Stimulated activated memory B cell treated with anti-CD40 and anti-IgM and Interleukin-4, amounts not matched to agents 10 μg/mL and 1 μg/mL and 100 μg/mL, for 72 hours (primary cell): Measurements from ENCODE around the gene MYH16.
"Not testable (repeated sequence)": the region's sequence is repeated elsewhere in the genome, so short reads cannot be mapped to it uniquely, and the experiment has no call there.

Experiments used
- ATAC-seq: fragments of 150-1000 bp; cut with Tn5 transposase; 2 replicates; pipeline ENCODE4 v1.10.0; 2021
- H3K27ac Mint-ChIP-seq: one replicate; pipeline ENCODE4 v1.8.0; 2022; ENCODE audit warnings: mild to moderate bottlenecking, mixed read lengths
- H3K27me3 Mint-ChIP-seq: one replicate; pipeline ENCODE4 v1.8.0; 2022; ENCODE audit warnings: mixed read lengths
- H3K36me3 Mint-ChIP-seq: one replicate; pipeline ENCODE4 v1.8.0; 2022; ENCODE audit warnings: mixed read lengths
- H3K4me1 Mint-ChIP-seq: one replicate; pipeline ENCODE4 v1.8.0; 2022; ENCODE audit warnings: mixed read lengths
- H3K4me3 Mint-ChIP-seq: one replicate; pipeline ENCODE4 v1.8.0; 2022; ENCODE audit warnings: mild to moderate bottlenecking, moderate library complexity, mixed read lengths
- H3K9me3 Mint-ChIP-seq: one replicate; pipeline ENCODE4 v1.8.0; 2022; ENCODE audit warnings: mixed read lengths

MYH16 gene

DNA sequence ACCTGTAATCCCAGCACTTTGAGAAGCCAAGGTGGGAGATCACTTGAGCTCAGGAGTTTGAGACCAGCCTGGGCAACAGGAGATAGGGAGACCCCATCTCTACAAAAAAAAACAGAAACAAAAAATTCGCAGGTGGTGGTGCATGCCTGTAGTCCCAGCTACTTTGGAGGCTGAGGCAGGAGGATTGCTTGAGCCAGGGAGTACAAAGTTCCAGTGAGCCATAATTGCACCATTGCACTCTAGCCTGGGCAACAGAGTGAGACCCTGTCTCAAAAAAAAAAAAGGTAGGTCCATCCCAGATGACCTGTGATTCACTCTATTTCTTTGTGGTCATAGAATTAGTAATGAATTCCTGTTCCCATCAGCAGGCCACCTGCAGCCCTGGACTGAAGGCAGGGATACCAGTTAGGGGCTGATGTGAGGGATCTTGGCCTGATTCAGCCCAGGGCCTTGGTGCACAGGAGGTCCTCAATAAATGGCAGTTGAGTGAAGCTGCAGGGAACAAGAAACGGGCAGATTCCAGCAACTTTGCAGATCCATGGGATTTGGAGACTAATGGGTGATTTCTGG is at the start of gene MYH16:
TSS of gene MYH16 (plus strand) at position 364 of the 570 bp plus-strand sequence.
- no peak within 1 kb of the TSS for H3K27ac Mint-ChIP-seq

DNA sequence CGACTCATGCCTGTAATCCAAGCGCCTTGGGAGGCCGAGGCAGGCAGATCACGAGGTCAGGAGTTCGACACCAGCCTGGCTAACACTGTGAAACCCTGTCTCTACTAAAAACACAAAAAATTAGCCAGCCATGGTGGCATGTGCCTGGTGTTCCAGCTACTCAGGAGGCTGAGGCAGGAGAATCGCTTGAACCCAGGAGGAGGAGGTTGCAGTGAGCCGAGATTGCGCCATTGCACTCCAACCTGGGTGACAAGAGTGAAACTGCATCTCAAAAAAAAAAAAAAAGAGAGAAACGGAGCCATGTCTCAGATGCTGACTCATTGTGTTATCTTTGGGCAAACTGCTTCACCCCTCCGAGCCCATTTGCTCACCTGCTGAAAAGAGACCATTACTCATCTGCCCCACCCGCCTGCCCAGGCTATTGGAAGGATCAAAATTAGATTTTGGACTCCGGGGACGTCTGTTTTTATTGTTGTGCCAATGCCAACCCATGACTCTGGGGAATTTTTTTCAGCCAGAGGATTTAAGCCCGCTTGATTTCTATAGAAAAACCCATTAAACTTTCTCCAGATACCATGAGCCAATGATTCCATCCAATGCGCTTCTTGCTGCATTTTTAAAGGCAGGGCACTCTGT is 48.3 kb upstream of the MYH16 start:
- not testable (repeated sequence) for ATAC-seq, H3K4me3 Mint-ChIP-seq, H3K36me3 Mint-ChIP-seq, H3K27ac Mint-ChIP-seq, H3K9me3 Mint-ChIP-seq
- Mint-ChIP-seq H3K27me3 (peaks cover 35% of the 10 kb centered on the region), H3K4me1 (peaks cover 18% of the 10 kb centered on the region)

More for the DNA sequence above, at the start of gene MYH16:
- no peaks in the 10 kb centered on the region for H3K36me3 Mint-ChIP-seq
- no peak for ATAC-seq
- H3K9me3 Mint-ChIP-seq = no peaks in the 10 kb centered on the region
- H3K4me1 Mint-ChIP-seq = no peaks in the 10 kb centered on the region
- H3K27me3 Mint-ChIP-seq = peaks cover 12% of the 10 kb centered on the region
- no peak within 1 kb of the TSS for H3K4me3 Mint-ChIP-seq

DNA sequence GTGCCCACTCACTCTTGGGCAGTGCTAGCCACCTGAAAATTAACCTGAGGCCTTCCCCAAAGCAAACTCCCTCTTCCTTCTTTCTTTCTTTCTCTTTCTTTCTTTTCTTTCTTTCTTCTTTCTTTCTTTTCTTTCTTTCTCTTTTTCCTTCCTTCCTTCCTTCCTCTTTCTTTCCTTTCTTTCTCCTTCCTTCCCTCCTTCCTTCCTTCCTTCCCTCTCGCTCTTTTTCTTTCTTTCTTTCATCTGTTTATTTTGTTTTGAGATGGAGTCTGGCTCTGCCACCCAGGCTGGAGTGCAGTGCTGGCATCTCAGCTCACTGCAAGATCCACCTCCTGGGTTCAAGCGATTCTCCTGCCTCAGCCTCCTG is 47.8 kb upstream of the MYH16 start:
- no peak for ATAC-seq
- Mint-ChIP-seq H3K9me3 (peaks cover 2% of the 10 kb centered on the region), H3K36me3 (no peaks in the 10 kb centered on the region), H3K27ac (no peak overlapping the region), H3K27me3 (peaks cover 35% of the 10 kb centered on the region), H3K4me1 (peaks cover 18% of the 10 kb centered on the region), H3K4me3 (no peak overlapping the region)

DNA sequence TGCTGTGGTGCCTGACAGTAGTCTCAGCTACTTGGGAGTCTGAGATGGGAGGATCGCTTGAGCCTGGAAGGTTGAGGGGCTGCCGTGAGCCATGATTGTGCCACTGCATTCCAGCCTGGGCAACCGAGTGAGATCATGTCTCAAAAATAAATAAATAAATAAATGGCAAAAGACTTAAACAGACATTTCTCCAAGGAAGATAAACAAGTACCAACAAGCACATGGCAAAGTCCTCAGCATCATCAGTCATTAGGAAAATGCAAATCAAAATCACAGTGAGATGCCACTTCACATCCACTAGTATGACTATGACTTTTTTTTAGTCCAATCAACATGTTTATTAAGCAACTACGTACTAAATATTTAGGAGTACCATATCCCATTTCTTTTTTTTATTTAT is 43.4 kb upstream of the MYH16 start:
- H3K4me1 Mint-ChIP-seq = peaks cover 7% of the 10 kb centered on the region
- ATAC-seq = no peak
- H3K9me3 Mint-ChIP-seq = no peaks in the 10 kb centered on the region
- H3K27ac Mint-ChIP-seq = no peak overlapping the region
- H3K27me3 Mint-ChIP-seq = peaks cover 45% of the 10 kb centered on the region
- H3K4me3 Mint-ChIP-seq = no peak overlapping the region
- H3K36me3 Mint-ChIP-seq = no peaks in the 10 kb centered on the region

DNA sequence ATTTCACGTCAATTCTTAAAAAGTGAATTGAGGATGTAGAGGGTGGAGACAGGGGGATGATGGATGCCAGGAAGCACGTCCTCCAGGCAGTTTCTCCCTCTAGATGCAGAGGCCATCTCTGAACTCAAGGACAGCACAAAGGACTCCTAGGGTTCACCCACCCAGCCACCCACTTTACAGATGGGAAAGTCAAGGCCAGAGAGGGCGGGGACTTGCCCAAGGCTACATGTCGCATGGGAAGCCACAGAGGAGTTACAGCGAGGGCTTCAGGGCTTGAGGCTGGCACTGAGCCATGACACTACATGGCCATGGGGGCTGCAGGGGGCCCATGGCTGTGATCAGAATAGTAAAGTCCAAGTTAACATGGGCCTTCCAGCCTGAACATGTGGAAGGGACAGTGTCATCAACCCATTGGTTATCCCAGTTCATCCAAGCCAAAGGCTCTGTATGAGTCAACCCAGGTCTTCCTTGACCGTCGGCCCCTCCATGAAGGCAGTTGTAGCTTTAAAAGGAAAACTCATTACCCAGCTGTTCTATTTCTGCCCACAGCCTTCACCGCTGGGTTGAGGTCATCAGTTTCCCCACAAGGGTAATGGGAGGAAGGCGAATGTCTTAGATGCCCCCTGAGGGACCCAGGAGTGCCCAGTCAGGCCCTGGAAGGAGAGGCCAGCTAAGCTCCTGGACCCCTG is 40.4 kb upstream of the MYH16 start:
- H3K27me3 Mint-ChIP-seq = peaks cover 23% of the 10 kb centered on the region
- H3K36me3 Mint-ChIP-seq = no peaks in the 10 kb centered on the region
- peaks cover 2% of the 10 kb centered on the region for H3K9me3 Mint-ChIP-seq
- no peak for ATAC-seq
- H3K4me1 Mint-ChIP-seq = no peaks in the 10 kb centered on the region
- no peak overlapping the region for H3K27ac Mint-ChIP-seq
- no peak overlapping the region for H3K4me3 Mint-ChIP-seq

DNA sequence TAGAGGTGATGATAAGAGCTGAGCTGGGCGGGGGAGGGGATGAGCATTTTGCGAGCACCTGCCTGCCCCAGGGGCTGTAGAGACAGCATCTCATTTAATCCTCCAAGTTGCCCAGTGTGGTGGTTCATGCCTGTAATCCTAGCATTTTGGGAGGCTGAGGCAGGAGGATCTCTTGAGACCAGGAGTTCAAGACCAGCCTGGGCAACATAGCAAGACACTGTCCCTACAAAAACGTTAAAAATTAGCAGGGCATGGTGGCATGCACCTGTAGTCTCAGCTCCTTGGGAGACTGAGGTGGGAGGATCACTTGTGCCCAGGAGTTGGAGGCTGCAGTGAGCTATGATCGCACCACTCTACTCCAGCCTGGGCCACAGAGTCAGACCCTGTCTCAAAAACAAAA is 39.7 kb upstream of the MYH16 start:
- peaks cover 28% of the 10 kb centered on the region for H3K27me3 Mint-ChIP-seq
- not testable (repeated sequence) for H3K4me3 Mint-ChIP-seq, ATAC-seq, H3K36me3 Mint-ChIP-seq, H3K27ac Mint-ChIP-seq, H3K4me1 Mint-ChIP-seq, H3K9me3 Mint-ChIP-seq

DNA sequence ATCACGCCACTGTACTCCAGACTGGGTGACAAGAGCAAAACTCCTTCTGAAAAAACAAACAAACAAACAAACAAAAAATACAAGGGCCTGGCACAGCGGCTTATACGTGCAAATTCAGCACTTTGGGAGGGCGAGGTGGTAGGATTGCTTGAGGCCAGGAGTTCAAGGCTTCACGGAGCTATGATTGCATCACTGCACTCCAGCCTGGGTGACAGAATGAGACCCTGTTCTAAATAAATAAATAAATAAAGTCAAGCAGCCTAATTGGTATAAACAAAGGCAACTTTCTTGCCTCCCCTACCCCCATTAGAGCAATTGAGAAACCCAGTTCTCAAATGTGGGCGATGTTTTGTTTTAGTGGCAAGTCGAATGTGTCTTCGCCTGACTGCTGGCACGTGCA is 38.5 kb upstream of the MYH16 start:
- Mint-ChIP-seq H3K9me3 (peaks cover 6% of the 10 kb centered on the region), H3K27me3 (peaks cover 28% of the 10 kb centered on the region), H3K27ac (no peak overlapping the region), H3K4me1 (no peaks in the 10 kb centered on the region), H3K4me3 (no peak overlapping the region), H3K36me3 (no peaks in the 10 kb centered on the region)
- ATAC-seq = no peak

DNA sequence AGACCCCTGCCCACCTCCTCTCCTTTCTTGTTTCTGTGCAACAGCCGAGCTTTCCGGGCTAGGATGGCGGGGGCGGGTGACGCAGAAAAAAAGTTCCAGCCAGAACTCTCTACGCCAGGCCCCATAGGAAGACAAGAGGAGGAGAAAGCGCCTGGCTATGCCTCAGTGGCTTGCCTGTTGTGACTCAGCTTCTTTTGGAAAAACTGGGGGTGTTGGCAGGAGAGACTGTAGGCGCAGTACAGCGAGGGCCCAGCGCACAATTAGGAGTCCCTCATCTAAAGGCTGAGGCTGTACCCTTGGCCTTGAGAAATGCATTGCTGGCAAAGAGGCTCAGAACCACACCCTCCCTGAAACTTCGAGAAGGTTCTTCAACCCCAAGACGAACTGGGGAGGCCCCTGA is 36.7 kb upstream of the MYH16 start:
- H3K9me3 Mint-ChIP-seq = peaks cover 6% of the 10 kb centered on the region
- no peaks in the 10 kb centered on the region for H3K4me1 Mint-ChIP-seq
- H3K27ac Mint-ChIP-seq = no peak overlapping the region
- ATAC-seq = no peak
- peaks cover 37% of the 10 kb centered on the region for H3K27me3 Mint-ChIP-seq
- no peak overlapping the region for H3K4me3 Mint-ChIP-seq
- H3K36me3 Mint-ChIP-seq = no peaks in the 10 kb centered on the region

DNA sequence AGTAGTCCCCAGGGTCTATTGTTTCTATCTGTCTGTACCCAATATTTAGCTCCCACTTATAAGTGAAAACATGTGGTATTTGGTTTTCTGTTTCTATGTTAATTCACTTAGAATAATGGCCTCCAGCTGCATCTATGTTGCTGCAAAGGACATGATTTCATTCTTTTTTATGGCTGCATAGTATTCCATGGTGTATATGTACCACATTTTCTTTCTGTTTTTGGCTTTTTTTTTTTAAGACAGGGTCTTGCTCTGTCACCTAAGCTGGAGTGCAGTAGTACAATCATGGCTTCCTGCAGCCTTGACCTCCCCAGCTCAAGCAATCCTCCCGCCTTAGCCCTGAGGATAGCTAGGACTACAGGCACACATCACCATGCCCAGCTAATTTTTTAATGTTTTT is 34.8 kb upstream of the MYH16 start:
- ATAC-seq, H3K36me3 Mint-ChIP-seq, H3K27ac Mint-ChIP-seq, H3K4me3 Mint-ChIP-seq, H3K4me1 Mint-ChIP-seq, H3K9me3 Mint-ChIP-seq: not testable (repeated sequence)
- peaks cover 22% of the 10 kb centered on the region for H3K27me3 Mint-ChIP-seq

DNA sequence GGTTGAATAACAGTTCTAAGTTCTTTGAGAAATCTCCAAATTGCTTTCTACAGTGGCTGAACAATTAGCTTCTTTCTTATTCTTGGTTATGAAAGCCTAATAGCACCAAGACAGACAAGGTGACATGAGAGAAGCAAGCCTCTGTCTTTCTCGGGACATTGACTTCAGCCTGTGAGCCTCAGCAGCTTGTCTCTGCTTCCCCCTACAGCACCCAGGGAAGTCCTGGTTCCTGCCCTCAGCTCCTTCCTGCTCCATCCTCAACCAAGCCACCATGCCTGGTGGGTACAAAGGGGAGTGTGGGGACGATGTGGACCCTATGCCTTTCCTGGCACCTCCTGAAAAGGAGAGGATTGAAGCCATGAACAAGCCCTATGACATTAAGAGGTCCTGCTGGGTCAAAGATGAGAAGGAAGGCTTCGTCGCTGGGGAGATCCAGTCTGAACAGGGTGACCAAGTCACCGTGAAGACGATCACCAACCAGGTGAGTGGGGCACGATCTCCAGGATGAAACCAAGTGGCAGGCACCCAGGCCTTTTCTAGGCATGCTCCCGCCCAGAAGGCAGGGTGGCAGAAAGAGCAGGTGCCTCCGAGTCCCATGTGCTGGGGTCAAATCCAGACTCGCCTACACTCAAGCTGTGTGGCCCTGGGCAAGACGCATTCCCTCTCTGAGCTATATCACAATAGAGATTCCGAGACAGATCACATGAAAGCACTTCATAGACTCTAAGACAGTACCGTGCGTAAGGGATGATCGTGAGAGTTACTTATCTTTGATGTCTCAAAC is 33.9 kb upstream of the MYH16 start:
- no peak for ATAC-seq
- no peak overlapping the region for H3K27ac Mint-ChIP-seq
- no peaks in the 10 kb centered on the region for H3K36me3 Mint-ChIP-seq

DNA sequence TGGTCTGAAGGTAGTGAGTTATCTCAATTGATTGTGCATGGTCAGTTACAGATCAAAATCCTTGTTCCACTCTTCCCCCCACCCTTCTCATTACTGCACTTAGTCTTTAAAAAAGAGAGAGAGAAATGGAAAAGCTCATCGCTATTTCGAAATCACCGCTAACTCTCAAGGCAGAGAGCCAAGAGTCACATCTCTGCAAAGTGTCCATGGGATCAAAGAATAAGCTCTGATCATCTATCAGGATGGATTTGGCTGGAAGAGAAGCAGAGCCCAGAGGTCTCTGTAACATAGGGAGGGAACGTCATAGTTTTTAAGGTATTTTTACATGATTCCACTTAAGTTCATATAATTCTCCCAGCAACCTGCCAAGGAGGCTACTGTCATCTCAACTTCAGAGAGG is 30.0 kb upstream of the MYH16 start:
- Mint-ChIP-seq H3K27ac (no peak overlapping the region), H3K36me3 (no peaks in the 10 kb centered on the region), H3K4me3 (no peak overlapping the region), H3K27me3 (peaks cover 23% of the 10 kb centered on the region), H3K4me1 (no peaks in the 10 kb centered on the region), H3K9me3 (no peaks in the 10 kb centered on the region)
- ATAC-seq = no peak

More for the DNA sequence above, 33.9 kb upstream of the MYH16 start:
- Mint-ChIP-seq H3K4me3 (no peak overlapping the region), H3K4me1 (no peaks in the 10 kb centered on the region), H3K27me3 (peaks cover 21% of the 10 kb centered on the region), H3K9me3 (peaks cover 6% of the 10 kb centered on the region)

DNA sequence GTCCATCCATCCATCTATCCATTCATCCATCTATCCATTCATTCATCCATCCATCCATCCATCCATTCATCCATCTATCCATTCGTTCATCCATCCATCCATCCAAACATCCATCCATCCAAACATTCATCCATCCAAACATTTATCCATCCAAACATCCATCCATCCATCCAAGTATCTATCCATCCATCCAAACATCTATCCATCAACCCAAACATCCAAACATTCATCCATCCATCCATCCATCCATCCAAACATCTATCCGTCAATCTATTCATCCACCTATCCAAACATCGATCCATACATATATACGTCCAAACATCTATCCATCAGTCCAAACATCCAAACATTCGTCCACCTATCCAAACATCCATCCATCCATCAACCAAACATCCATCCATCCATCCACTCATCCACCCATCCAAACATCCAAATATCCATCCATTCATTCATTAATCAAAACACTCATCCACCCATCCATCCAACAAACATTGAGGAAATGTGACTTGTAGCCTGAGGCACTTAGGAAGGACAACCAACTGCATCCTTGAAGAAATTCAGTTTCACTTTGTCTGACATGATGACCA is 28.8 kb upstream of the MYH16 start:
- Mint-ChIP-seq H3K36me3 (no peaks in the 10 kb centered on the region), H3K4me1 (no peaks in the 10 kb centered on the region), H3K9me3 (no peaks in the 10 kb centered on the region), H3K27me3 (peaks cover 23% of the 10 kb centered on the region), H3K27ac (no peak overlapping the region), H3K4me3 (no peak overlapping the region)
- no peak for ATAC-seq

DNA sequence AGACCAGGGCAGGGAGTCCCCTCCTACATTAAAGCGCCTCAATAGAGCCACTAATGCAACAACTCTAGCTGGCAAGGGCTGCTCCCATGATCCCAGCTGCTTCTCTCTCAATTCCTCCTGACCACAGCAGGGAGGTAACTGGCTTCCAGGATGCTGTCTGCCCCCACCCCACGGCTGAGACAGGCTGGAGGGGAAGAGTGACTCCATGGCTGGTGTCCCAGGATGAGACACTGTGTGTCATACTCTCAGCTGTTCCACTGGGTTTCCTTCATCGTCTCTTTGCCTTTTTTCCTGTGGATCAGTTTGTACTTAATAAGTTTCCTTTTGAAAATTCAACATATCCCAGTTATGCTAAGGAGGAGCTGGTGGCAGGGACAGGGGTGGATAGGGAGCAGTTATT is 27.7 kb upstream of the MYH16 start:
- no peaks in the 10 kb centered on the region for H3K9me3 Mint-ChIP-seq
- peaks cover 22% of the 10 kb centered on the region for H3K27me3 Mint-ChIP-seq
- no peak overlapping the region for H3K4me3 Mint-ChIP-seq
- H3K4me1 Mint-ChIP-seq = no peaks in the 10 kb centered on the region
- no peaks in the 10 kb centered on the region for H3K36me3 Mint-ChIP-seq
- no peak overlapping the region for H3K27ac Mint-ChIP-seq
- no peak for ATAC-seq

DNA sequence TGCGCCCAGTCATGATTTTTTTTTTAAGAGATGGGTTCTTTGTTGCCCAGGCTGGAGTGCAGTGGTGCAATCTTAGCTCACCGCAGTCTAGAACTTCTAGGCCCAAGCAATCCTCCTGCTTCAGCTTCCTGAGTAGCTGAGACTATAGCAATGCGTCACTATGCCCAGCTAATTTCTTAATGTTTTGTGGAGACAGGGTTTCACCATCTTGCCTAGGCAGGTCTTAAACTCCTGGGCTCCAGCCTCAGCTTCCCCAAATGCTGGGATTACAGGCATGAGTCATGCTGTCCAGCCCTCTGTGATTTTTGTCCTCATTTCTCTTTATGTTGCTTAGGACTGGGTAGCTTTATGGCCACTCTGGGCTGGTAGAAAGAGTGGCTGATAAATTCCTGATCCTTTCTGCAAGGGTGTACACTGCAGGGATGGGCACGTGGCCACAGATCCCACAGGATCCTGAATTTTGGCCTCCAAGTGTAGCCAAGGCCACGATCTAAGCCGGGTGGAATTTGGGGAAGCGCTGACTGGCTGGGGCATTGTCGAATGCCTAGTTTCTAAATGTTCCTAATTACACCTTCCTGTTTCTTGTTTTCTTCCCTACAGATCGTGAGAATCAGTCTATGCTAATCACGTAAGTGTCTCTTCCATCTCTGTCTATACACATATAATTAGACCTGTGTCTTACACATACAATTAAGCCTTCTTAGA is 24.1 kb upstream of the MYH16 start:
- H3K4me1 Mint-ChIP-seq = no peaks in the 10 kb centered on the region
- H3K9me3 Mint-ChIP-seq = no peaks in the 10 kb centered on the region
- no peak overlapping the region for H3K27ac Mint-ChIP-seq
- H3K36me3 Mint-ChIP-seq = no peaks in the 10 kb centered on the region
- no peak for ATAC-seq
- peaks cover 31% of the 10 kb centered on the region for H3K27me3 Mint-ChIP-seq
- no peak overlapping the region for H3K4me3 Mint-ChIP-seq
